ENCODE measurements around the gene KCNJ3.

Gene KCNJ3

GRCh38 chr2:154709215-154709614, 10.7 kb downstream of the KCNJ3 start:
- no peak for DNase-seq

- no peak for DNase-seq
These were observed 11.6 kb downstream of the KCNJ3 start for GRCh38 chr2:154710078-154710477.

- no peak for DNase-seq
These were observed 12.2 kb downstream of the KCNJ3 start for GRCh38 chr2:154710685-154711084.

- DNase-seq = no peak
These were observed 15.2 kb downstream of the KCNJ3 start for GRCh38 chr2:154713675-154714074.

GRCh38 chr2:154720651-154721050, 22.2 kb downstream of the KCNJ3 start:
- no peak for DNase-seq

GRCh38 chr2:154724194-154724797, 25.8 kb downstream of the KCNJ3 start:
- DNase-seq = no peak

GRCh38 chr2:154740361-154740760, 41.9 kb downstream of the KCNJ3 start:
- no peak for DNase-seq

- DNase-seq = no peak
These were observed 60.4 kb downstream of the KCNJ3 start for GRCh38 chr2:154758871-154759270.

- DNase-seq = no peak
These were observed 64.1 kb downstream of the KCNJ3 start for GRCh38 chr2:154762638-154763037.

- DNase-seq = no peak
These were observed 73.3 kb downstream of the KCNJ3 start for GRCh38 chr2:154771664-154772284.

- no peak for DNase-seq
These were observed 78.3 kb downstream of the KCNJ3 start for GRCh38 chr2:154776825-154777224.

- DNase-seq = no peak
These were observed 95.9 kb downstream of the KCNJ3 start for GRCh38 chr2:154794406-154794805.

- DNase-seq = no peak
These were observed 97.2 kb downstream of the KCNJ3 start for GRCh38 chr2:154795651-154796050.

GRCh38 chr2:154804451-154804850, 106.0 kb downstream of the KCNJ3 start:
- DNase-seq = no peak

- DNase-seq = no peak
These were observed 115.1 kb downstream of the KCNJ3 start for GRCh38 chr2:154813636-154814035.

GRCh38 chr2:154814856-154815255, 116.4 kb downstream of the KCNJ3 start:
- DNase-seq = no peak

GRCh38 chr2:154825358-154825757, 126.9 kb downstream of the KCNJ3 start:
- no peak for DNase-seq

GRCh38 chr2:154826827-154827226, 128.3 kb downstream of the KCNJ3 start:
- DNase-seq = no peak

GRCh38 chr2:154827286-154827685, 128.8 kb downstream of the KCNJ3 start:
- no peak for DNase-seq

GRCh38 chr2:154832711-154833110, 134.2 kb downstream of the KCNJ3 start:
- no peak for DNase-seq

- no peak for DNase-seq
These were observed 138.1 kb downstream of the KCNJ3 start for GRCh38 chr2:154836632-154837031.

- DNase-seq = no peak
These were observed 138.5 kb downstream of the KCNJ3 start for GRCh38 chr2:154837035-154837434.

GRCh38 chr2:154844513-154844912, 146.0 kb downstream of the KCNJ3 start:
- no peak for DNase-seq

GRCh38 chr2:154846842-154847241, 148.3 kb downstream of the KCNJ3 start:
- no peak for DNase-seq

- DNase-seq = no peak
These were observed 151.0 kb downstream of the KCNJ3 start for GRCh38 chr2:154849482-154849881.
